Astrocyte (in vitro differentiated cells and primary cell): ENCODE results near the gene PIK3R3.

Source experiments
- EZH2 ChIP-seq: IDR thresholded peaks from 2 replicates; pipeline ENCODE4 v1.6.1; 2012; ENCODE audit warnings: mild to moderate bottlenecking, low read length, inconsistent platforms; ENCODE audit not compliant: insufficient read depth
- TF ChIP-seq, protein P1 (sequence below): IDR thresholded peaks from 2 replicates; pipeline ENCODE4 v1.5.1; 2011; ENCODE audit warnings: low read depth, mild to moderate bottlenecking, inconsistent platforms, low read length, moderate library complexity; ENCODE audit not compliant: insufficient read depth

DNA sequence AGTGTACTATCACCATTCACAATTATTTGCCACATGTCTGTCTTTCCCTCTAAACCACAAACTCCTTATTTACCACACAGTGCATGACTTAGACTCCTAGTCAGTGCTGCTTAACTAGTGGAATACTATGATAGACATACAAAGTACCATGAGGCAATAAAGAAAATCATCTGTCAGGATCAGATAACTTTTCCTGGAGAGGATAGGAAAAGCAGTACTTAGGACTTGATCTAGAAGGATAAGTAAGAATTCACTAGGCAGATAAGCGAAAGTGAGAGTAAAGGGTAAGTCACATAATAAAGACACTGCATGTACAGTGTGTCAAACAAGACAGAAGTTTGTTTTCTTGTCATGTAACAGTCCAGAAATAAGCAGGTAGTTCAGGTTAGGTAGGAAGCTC, 21.3 kb upstream of the PIK3R3 start:
- no peak for TF ChIP-seq EZH2
- TF ChIP-seq, protein P1, sequence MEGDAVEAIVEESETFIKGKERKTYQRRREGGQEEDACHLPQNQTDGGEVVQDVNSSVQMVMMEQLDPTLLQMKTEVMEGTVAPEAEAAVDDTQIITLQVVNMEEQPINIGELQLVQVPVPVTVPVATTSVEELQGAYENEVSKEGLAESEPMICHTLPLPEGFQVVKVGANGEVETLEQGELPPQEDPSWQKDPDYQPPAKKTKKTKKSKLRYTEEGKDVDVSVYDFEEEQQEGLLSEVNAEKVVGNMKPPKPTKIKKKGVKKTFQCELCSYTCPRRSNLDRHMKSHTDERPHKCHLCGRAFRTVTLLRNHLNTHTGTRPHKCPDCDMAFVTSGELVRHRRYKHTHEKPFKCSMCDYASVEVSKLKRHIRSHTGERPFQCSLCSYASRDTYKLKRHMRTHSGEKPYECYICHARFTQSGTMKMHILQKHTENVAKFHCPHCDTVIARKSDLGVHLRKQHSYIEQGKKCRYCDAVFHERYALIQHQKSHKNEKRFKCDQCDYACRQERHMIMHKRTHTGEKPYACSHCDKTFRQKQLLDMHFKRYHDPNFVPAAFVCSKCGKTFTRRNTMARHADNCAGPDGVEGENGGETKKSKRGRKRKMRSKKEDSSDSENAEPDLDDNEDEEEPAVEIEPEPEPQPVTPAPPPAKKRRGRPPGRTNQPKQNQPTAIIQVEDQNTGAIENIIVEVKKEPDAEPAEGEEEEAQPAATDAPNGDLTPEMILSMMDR = no peak
